Measurements from ENCODE around the gene ILDR1.

- TF ChIP-seq, protein P1, sequence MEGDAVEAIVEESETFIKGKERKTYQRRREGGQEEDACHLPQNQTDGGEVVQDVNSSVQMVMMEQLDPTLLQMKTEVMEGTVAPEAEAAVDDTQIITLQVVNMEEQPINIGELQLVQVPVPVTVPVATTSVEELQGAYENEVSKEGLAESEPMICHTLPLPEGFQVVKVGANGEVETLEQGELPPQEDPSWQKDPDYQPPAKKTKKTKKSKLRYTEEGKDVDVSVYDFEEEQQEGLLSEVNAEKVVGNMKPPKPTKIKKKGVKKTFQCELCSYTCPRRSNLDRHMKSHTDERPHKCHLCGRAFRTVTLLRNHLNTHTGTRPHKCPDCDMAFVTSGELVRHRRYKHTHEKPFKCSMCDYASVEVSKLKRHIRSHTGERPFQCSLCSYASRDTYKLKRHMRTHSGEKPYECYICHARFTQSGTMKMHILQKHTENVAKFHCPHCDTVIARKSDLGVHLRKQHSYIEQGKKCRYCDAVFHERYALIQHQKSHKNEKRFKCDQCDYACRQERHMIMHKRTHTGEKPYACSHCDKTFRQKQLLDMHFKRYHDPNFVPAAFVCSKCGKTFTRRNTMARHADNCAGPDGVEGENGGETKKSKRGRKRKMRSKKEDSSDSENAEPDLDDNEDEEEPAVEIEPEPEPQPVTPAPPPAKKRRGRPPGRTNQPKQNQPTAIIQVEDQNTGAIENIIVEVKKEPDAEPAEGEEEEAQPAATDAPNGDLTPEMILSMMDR (IDR thresholded peaks at IDR 0.05) = no peak
- TF ChIP-seq POLR2A (IDR thresholded peaks at IDR 0.05) (no peak), POLR2AphosphoS5 (IDR thresholded peaks at IDR 0.05; ENCODE audit: insufficient read depth in 1 of 2, low read depth in 1 of 2) (no peak)
Observed at GRCh38 chr3:122003606-122004005, 18.4 kb downstream of the ILDR1 start.
